Fibroblast of villous mesenchyme (primary cell): Measurements from ENCODE around the gene TENT5C. TPM values are rescaled to one million over a fixed set of nuclear protein-coding genes. Genes with fewer than 3 reads are reported as not detected.

ENCODE experiments used
- DNase-seq: peaks from one replicate; pipeline ENCODE4 v3.0.0-alpha.2; 2010; ENCODE audit warnings: low read depth
- H3K4me3 ChIP-seq: 2 replicates; pipeline ENCODE4 v1.5.1; 2011; ENCODE audit warnings: low read depth, mild to moderate bottlenecking, low read length
- CTCF ChIP-seq: IDR thresholded peaks from 2 replicates; pipeline ENCODE4 v1.5.1; 2012; ENCODE audit warnings: low read depth, mild to moderate bottlenecking, low read length; ENCODE audit not compliant: insufficient read depth
- total RNA-seq: library from RNA; depleted of rRNA; stranded (reverse); fragments of >200 nt; gene quantifications from 2 replicates; pipeline ENCODE4 v1.2.3, GENCODE V29; 2012

Gene TENT5C
- total RNA-seq, 1 donor, result 4.3 TPM

- DNase-seq, result no peak
- no peak for TF ChIP-seq CTCF
Measured at GRCh38 chr1:117657949-117658660, 52.3 kb downstream of the TENT5C start.

GRCh38 chr1:117658676-117659075, 52.8 kb downstream of the TENT5C start:
- H3K4me3 ChIP-seq, result no peak overlapping the region
- no peak for TF ChIP-seq CTCF
- DNase-seq, result no peak

More at GRCh38 chr1:117657949-117658660, 52.3 kb downstream of the TENT5C start:
- H3K4me3 ChIP-seq, result no peak overlapping the region

- no peak overlapping the region for H3K4me3 ChIP-seq
- DNase-seq, result no peak
- TF ChIP-seq CTCF, result no peak
Measured at GRCh38 chr1:117659550-117660270, 53.9 kb downstream of the TENT5C start.

- no peak overlapping the region for H3K4me3 ChIP-seq
- DNase-seq, result no peak
- TF ChIP-seq CTCF, result no peak
Measured at GRCh38 chr1:117660271-117660965, 54.6 kb downstream of the TENT5C start.

GRCh38 chr1:117661027-117661426, 55.2 kb downstream of the TENT5C start:
- TF ChIP-seq CTCF, result no peak
- no peak for DNase-seq
- H3K4me3 ChIP-seq, result no peak overlapping the region

GRCh38 chr1:117662667-117663066, 56.8 kb downstream of the TENT5C start:
- TF ChIP-seq CTCF, result no peak
- no peak for DNase-seq
- no peak overlapping the region for H3K4me3 ChIP-seq
